ENCODE data around the gene ODAD2. TPM values are rescaled to one million over a fixed set of nuclear protein-coding genes. Genes with fewer than 3 reads are reported as not detected.

ODAD2 gene
- total and polyA plus RNA-seq, 2 of the 8 experiments (the other 6 are each of a cell fraction or from before 2014, with no cell fraction given): 0.95 to 4.3 TPM

DNA sequence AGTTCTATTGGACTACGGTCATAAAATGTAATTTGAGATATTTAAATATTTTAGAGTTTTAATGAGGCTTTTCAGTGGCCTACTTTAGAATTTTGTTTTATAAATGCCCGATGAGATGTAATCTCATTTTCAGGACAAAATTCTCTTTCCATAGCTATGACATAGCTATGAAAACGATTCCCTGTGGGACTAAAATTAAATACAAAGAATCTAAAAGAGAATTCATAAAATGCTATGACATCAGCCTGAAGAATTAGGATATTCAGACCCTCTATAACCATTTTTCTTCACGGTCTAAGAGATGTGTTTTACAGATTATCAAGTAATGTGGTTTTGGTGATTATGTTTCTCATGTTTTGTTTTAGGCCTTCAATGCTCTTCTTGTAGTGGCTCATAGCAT lies 48.2 kb upstream of the ODAD2 start:
- Histone ChIP-seq H3K79me1 (ENCODE audit: low read depth, low read length) (no peaks in the 10 kb centered on the region), H2BK5ac (ENCODE audit: low read depth, low read length) (no peak overlapping the region), H2BK20ac (ENCODE audit: low read length) (no peak overlapping the region), H3K79me2 (ENCODE audit: control insufficient read depth in 1 of 2, insufficient read depth in 2 of 2, low read length in 2 of 2) (no peaks in the 10 kb centered on the region), H3K36me3 (ENCODE audit: control insufficient read depth in 2 of 4, insufficient read depth in 4 of 4, low read length in 3 of 4) (no peaks in the 10 kb centered on the region), H2BK12ac (ENCODE audit: low read depth, low read length) (no peak overlapping the region), H3K4me1 (replicated peaks in 1 of 4; ENCODE audit: control insufficient read depth in 3 of 4, insufficient read depth in 4 of 4, low read length in 3 of 4) (no peaks in the 10 kb centered on the region), H3K18ac (ENCODE audit: extremely low read depth, low read length) (no peak overlapping the region), H3K23me2 (ENCODE audit: low read depth, low read length) (no peaks in the 10 kb centered on the region), H2AFZ (ENCODE audit: low read length) (no peak overlapping the region), H4K5ac (ENCODE audit: insufficient read length, low read depth, low read length) (no peak overlapping the region), H3K23ac (ENCODE audit: insufficient read length) (no peak overlapping the region), H3K27me3 (replicated peaks in 1 of 4; ENCODE audit: control insufficient read depth in 3 of 4, extremely low read depth in 1 of 4, insufficient read depth in 3 of 4, low read length in 3 of 4) (no peaks in the 10 kb centered on the region), H3K9me3 (ENCODE audit: insufficient read depth in 2 of 2, low read depth in 1 of 2, low read length in 1 of 2) (no peaks in the 10 kb centered on the region), H3K4me3 (ENCODE audit: extremely low read depth in 1 of 4, insufficient read depth in 2 of 4, low read depth in 3 of 4, low read length in 4 of 4) (no peak overlapping the region), H3K56ac (replicated peaks; ENCODE audit: insufficient read length, low read depth, low read length) (no peak overlapping the region), H2BK120ac (replicated peaks; ENCODE audit: low read depth, low read length) (no peak overlapping the region), H3K14ac (ENCODE audit: insufficient read length) (no peak overlapping the region), H2AK5ac (ENCODE audit: low read depth, low read length) (no peak overlapping the region), H3K4ac (replicated peaks; ENCODE audit: insufficient read length, low read depth, low read length) (no peak overlapping the region), H4K91ac (replicated peaks; ENCODE audit: insufficient read length, low read length) (no peak overlapping the region), H3K27ac (ENCODE audit: low read depth, low read length) (no peak overlapping the region), H3K4me2 (ENCODE audit: insufficient read depth in 1 of 2, low read depth in 2 of 2, low read length in 2 of 2) (no peak overlapping the region), H4K20me1 (replicated peaks in 1 of 2; ENCODE audit: control insufficient read depth in 1 of 2, insufficient read depth in 2 of 2, low read length in 2 of 2) (peaks cover 0 to 2% of the 10 kb centered on the region in 2 experiments), H2BK15ac (ENCODE audit: low read length) (no peak overlapping the region), H3K9ac (replicated peaks in 1 of 4; ENCODE audit: extremely low read depth in 1 of 4, low read depth in 3 of 4, low read length in 3 of 4) (no peak overlapping the region), H4K8ac (ENCODE audit: extremely low read depth, insufficient read depth, low read length) (no peak overlapping the region)
- CTCF ChIA-PET (ENCODE audit: partially characterized antibody): interaction anchor here (0.6 kb wide), 1 partner anchor 256 kb away, joined by 3 read pairs; no protein-coding TSS in a partner anchor
- POLR2A ChIA-PET (ENCODE audit: partially characterized antibody): no interaction called here
- DNase-seq (ENCODE audit: low read depth in 1 of 2, low spot score in 2 of 2) (no peak), FAIRE-seq (no peak)
- TF ChIP-seq HDAC2 (IDR thresholded peaks at IDR 0.05; ENCODE audit: borderline replicate concordance in 1 of 2, low read depth in 2 of 2, low read length in 2 of 2) (no peak), KDM1A (IDR thresholded peaks at IDR 0.05; ENCODE audit: borderline replicate concordance, low read length) (no peak), ASH2L (IDR thresholded peaks at IDR 0.05; ENCODE audit: low read length) (no peak), YY1 (IDR thresholded peaks at IDR 0.05; ENCODE audit: low read depth, low read length) (no peak), RAD21 (IDR thresholded peaks at IDR 0.05 in 1 of 2, conservative IDR thresholded peaks at IDR 0.05 in 1 of 2; ENCODE audit: low read depth in 2 of 2, low read length in 2 of 2) (no peak), GABPA (IDR thresholded peaks at IDR 0.05; ENCODE audit: borderline replicate concordance, insufficient read depth, low read length) (no peak), CEBPB (IDR thresholded peaks at IDR 0.05; ENCODE audit: low read depth, low read length) (no peak), SAP30 (IDR thresholded peaks at IDR 0.05; ENCODE audit: insufficient read depth, insufficient replicate concordance, low read length) (no peak), SIN3A (conservative IDR thresholded peaks at IDR 0.05 in 1 of 2, IDR thresholded peaks at IDR 0.05 in 1 of 2; ENCODE audit: low read depth in 1 of 2, low read length in 2 of 2) (no peak)
- TF ChIP-seq, protein P1, sequence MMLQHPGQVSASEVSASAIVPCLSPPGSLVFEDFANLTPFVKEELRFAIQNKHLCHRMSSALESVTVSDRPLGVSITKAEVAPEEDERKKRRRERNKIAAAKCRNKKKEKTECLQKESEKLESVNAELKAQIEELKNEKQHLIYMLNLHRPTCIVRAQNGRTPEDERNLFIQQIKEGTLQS (IDR thresholded peaks at IDR 0.05; ENCODE audit: insufficient read depth, low read depth, low read length): no peak
- 88% methylated on average over 4 of the region's 4 CpGs; no CpG with 5 or more reads in 1 of the 2 experiments for WGBS, 2 experiments (ENCODE audit: extremely low coverage in 1 of 2, insufficient coverage in 1 of 2, insufficient read length in 1 of 2, insufficient replicate concordance in 2 of 2, low coverage in 1 of 2, low lambda C conversion rate in 2 of 2, missing lambda C conversion rate in 1 of 2)

Measured in H1 (cell line).